ENCODE measurements around the gene DNASE1L3. TPM values are rescaled to one million over a fixed set of nuclear protein-coding genes. Genes with fewer than 3 reads are reported as not detected.

The DNASE1L3 gene
- total and polyA plus RNA-seq, 3 experiments from 2014 or later: not detected

DNA sequence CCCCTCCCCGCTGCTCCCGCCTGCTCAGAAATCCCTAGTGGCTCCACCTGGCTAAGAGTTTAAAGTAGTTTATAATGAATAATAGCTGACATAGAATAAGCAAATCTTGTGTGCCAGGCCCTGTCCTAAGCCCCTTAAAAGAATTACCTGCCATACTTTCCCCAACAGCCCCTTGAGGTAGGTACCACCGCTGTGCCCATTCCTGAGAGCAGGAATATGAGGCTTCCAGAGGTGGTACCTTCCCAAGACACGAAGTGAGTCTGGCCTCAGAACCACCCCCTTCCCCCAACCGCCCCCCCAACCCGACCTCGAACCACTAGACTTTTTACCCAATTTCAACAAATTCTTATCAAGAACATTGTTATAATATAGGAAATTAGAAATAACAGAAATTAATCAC, 28.1 kb upstream of the DNASE1L3 start:
- H3K4me3 Mint-ChIP-seq: peak overlapping the region; percentile 82 to 94 (median 92)
- peak overlapping the region in 3 of 8 donors; percentile 43 to 87 (median 83) for H3K27ac Mint-ChIP-seq
- peaks cover 0 to 6% (median 4%) of the 10 kb centered on the region in 3 donors for H3K36me3 Mint-ChIP-seq
- no peaks in the 10 kb centered on the region for H3K9me3 Mint-ChIP-seq
- Histone ChIP-seq H3K27ac (ENCODE audit: low read depth, low read length) (no peak overlapping the region), H3K36me3 (ENCODE audit: insufficient read depth, low read length) (no peaks in the 10 kb centered on the region), H3K9me3 (ENCODE audit: low read length) (no peaks in the 10 kb centered on the region), H3K4me3 (ENCODE audit: low read length) (peak overlapping the region; percentile 89), H3K27me3 (ENCODE audit: insufficient read depth, low read length, poor library complexity, severe bottlenecking) (no peaks in the 10 kb centered on the region), H3K4me1 (ENCODE audit: insufficient read depth, low read length) (peaks cover 13% of the 10 kb centered on the region)
- DNase-seq: no peak
- ChIA-PET CTCF (interaction anchor here (0.9 to 2.0 kb wide), 4 partner anchors 16 to 253 kb away, joined by 3 to 6 read pairs (median 3); partner anchors contain the start of genes HTD2, KCTD6 and RPP14), POLR2A (interaction anchor here (0.7 kb wide), 1 partner anchor 67 kb away, joined by 4 read pairs; no protein-coding TSS in a partner anchor)
- H3K27me3 Mint-ChIP-seq: peaks cover 1 to 3% of the 10 kb centered on the region in 2 donors
- H3K4me1 Mint-ChIP-seq: peaks cover 13 to 22% (median 15%) of the 10 kb centered on the region in 3 donors

- peak overlapping the region; percentile 89 for H3K4me3 ChIP-seq (ENCODE audit: low read length)
- no peaks in the 10 kb centered on the region for H3K9me3 ChIP-seq (ENCODE audit: low read length)
- ChIA-PET CTCF (interaction anchor here (0.9 to 2.0 kb wide), 4 partner anchors 67 to 254 kb away, joined by 3 to 6 read pairs (median 4); partner anchors contain the start of genes HTD2, KCTD6 and RPP14), POLR2A (no interaction called here)
- H3K4me3 Mint-ChIP-seq: peak overlapping the region; percentile 82 to 94 (median 92)
- peaks cover 13% of the 10 kb centered on the region for H3K4me1 ChIP-seq (ENCODE audit: insufficient read depth, low read length)
- peak overlapping the region; percentile 34 to 84 (median 64) for H3K27ac Mint-ChIP-seq
- H3K27me3 Mint-ChIP-seq: peaks cover 3 to 6% of the 10 kb centered on the region in 2 donors
- no peaks in the 10 kb centered on the region for H3K9me3 Mint-ChIP-seq
- H3K36me3 ChIP-seq (ENCODE audit: insufficient read depth, low read length): no peaks in the 10 kb centered on the region
- H3K4me1 Mint-ChIP-seq: peaks cover 13 to 22% (median 15%) of the 10 kb centered on the region in 3 donors
- DNase-seq: peak in 4 of 5 donors; percentile 14 to 77 (median 22)
- peaks cover 0 to 6% (median 1%) of the 10 kb centered on the region in 3 donors for H3K36me3 Mint-ChIP-seq
- H3K27me3 ChIP-seq (ENCODE audit: insufficient read depth, low read length, poor library complexity, severe bottlenecking): no peaks in the 10 kb centered on the region
- peak overlapping the region; percentile 43 for H3K27ac ChIP-seq (ENCODE audit: low read depth, low read length)
Measured at GRCh38 chr3:58237941-58238681, 27.3 kb upstream of the DNASE1L3 start.

DNA sequence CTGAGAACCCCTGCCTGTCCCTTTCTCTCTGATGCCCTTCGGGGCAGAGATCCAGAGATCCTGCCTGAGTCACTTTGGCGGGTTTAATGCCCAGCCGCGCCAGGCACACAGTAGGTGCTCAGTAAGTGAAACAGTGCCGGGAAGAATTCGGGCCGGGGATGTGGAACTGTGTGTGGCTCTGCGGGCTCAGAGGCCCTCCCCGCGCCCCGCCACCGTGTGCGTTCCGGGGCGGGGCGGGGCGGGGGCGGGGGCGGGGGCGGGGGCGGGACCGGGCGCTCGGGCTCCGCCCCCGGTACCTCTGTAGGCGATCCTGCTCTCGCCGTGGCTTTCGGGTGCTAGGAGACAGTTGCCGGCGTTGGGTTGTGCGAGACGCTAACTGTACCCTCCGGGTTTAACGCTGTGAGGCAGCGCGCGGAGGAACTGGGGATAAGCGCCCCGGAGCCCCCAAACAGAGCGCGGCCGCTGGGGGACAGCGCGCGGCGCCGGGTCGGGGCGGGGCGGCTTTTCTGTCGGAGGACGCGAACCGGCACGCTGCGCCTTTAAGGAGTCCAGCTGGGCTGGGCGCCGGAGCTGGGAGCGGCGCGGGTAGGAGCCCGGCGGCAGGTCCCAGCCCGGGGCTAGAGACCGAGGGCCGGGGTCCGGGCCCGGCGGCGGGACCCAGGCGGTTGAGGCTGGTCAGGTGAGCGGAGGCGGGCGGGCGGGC, 26.6 kb upstream of the DNASE1L3 start, which contains the start of gene ABHD6:
TSS of gene ABHD6 (plus strand) at position 555 of the 703 bp plus-strand sequence. CDS start 18,795 bp downstream, outside the sequence.
- Mint-ChIP-seq H3K4me1 (peaks cover 13 to 22% (median 15%) of the 10 kb centered on the region in 3 donors), H3K27ac (peak within 1 kb of the TSS; percentile 52 to 97 (median 86)), H3K36me3 (peaks cover 0 to 6% (median 0%) of the 10 kb centered on the region in 3 donors), H3K27me3 (peaks cover 3 to 11% of the 10 kb centered on the region in 2 donors), H3K9me3 (no peaks in the 10 kb centered on the region), H3K4me3 (peak within 1 kb of the TSS; percentile 82 to 94 (median 93))
- POLR2A ChIA-PET: no interaction called here
- Histone ChIP-seq H3K9me3 (ENCODE audit: low read length) (no peaks in the 10 kb centered on the region), H3K27ac (ENCODE audit: low read depth, low read length) (peak within 1 kb of the TSS; percentile 44), H3K36me3 (ENCODE audit: insufficient read depth, low read length) (no peaks in the 10 kb centered on the region), H3K4me3 (ENCODE audit: low read length) (peak within 1 kb of the TSS; percentile 89), H3K4me1 (ENCODE audit: insufficient read depth, low read length) (peaks cover 13% of the 10 kb centered on the region), H3K27me3 (ENCODE audit: insufficient read depth, low read length, poor library complexity, severe bottlenecking) (no peaks in the 10 kb centered on the region)
- peak; percentile 73 to 89 (median 85) for DNase-seq
- CTCF ChIA-PET: interaction anchor here (1.5 to 2.0 kb wide), 3 partner anchors 68 to 178 kb away, joined by 3 to 6 read pairs (median 4); partner anchors contain the start of genes HTD2 and RPP14

GRCh38 chr3:58236527-58237237, 25.9 kb upstream of the DNASE1L3 start:
- no peaks in the 10 kb centered on the region for H3K27me3 ChIP-seq (ENCODE audit: insufficient read depth, low read length, poor library complexity, severe bottlenecking)
- no peaks in the 10 kb centered on the region for H3K36me3 ChIP-seq (ENCODE audit: insufficient read depth, low read length)
- Mint-ChIP-seq H3K27ac (peak overlapping the region; percentile 26 to 97 (median 86)), H3K4me3 (peak overlapping the region; percentile 82 to 93 (median 91)), H3K9me3 (no peaks in the 10 kb centered on the region), H3K36me3 (peaks cover 0 to 6% (median 0%) of the 10 kb centered on the region in 3 donors), H3K27me3 (peaks cover 5 to 15% of the 10 kb centered on the region in 2 donors), H3K4me1 (peaks cover 13 to 17% (median 15%) of the 10 kb centered on the region in 3 donors)
- H3K4me3 ChIP-seq (ENCODE audit: low read length): peak overlapping the region; percentile 89
- no peak for DNase-seq
- ChIA-PET POLR2A (interaction anchor here (0.6 kb wide), 1 partner anchor 180 kb away, joined by 3 read pairs; no protein-coding TSS in a partner anchor), CTCF (interaction anchor here (1.5 kb wide), 1 partner anchor 178 kb away, joined by 4 read pairs; no protein-coding TSS in a partner anchor)
- H3K27ac ChIP-seq (ENCODE audit: low read depth, low read length): peak overlapping the region; percentile 44
- H3K9me3 ChIP-seq (ENCODE audit: low read length): no peaks in the 10 kb centered on the region
- peaks cover 13% of the 10 kb centered on the region for H3K4me1 ChIP-seq (ENCODE audit: insufficient read depth, low read length)

DNA sequence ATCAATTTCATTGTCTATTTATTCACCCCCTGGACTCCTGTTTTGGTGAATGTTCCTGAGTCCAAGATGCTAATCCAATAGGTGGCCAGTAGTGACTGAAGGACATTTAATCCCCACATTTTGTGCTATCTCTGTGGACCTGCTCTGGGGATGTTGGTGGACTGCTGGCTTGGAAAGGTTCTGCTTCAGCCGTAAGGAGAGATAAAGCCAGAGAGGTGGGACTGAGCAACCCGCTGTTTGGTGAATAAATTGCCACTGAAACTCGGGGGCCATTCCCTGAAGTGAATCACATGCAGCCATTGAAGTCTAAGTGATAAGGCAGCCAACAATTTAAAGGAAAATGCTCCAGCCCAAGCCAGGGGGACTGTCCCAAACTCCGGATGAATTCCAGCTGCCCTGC, 25.2 kb upstream of the DNASE1L3 start:
- Histone ChIP-seq H3K27ac (ENCODE audit: low read depth, low read length) (no peak overlapping the region), H3K9me3 (ENCODE audit: low read length) (no peaks in the 10 kb centered on the region), H3K4me3 (ENCODE audit: low read length) (no peak overlapping the region), H3K36me3 (ENCODE audit: insufficient read depth, low read length) (no peaks in the 10 kb centered on the region), H3K27me3 (ENCODE audit: insufficient read depth, low read length, poor library complexity, severe bottlenecking) (no peaks in the 10 kb centered on the region), H3K4me1 (ENCODE audit: insufficient read depth, low read length) (peaks cover 13% of the 10 kb centered on the region)
- no peak for DNase-seq
- Mint-ChIP-seq H3K27me3 (peaks cover 7 to 22% of the 10 kb centered on the region in 2 donors), H3K9me3 (no peaks in the 10 kb centered on the region), H3K27ac (peak overlapping the region in 3 of 8 donors; percentile 15 to 52 (median 33)), H3K36me3 (peaks cover 0 to 6% (median 0%) of the 10 kb centered on the region in 3 donors), H3K4me1 (peaks cover 10 to 15% (median 13%) of the 10 kb centered on the region in 3 donors), H3K4me3 (peak overlapping the region; percentile 42 to 93 (median 89))
- ChIA-PET POLR2A (interaction anchor here (0.6 kb wide), 1 partner anchor 181 kb away, joined by 3 read pairs; no protein-coding TSS in a partner anchor), CTCF (no interaction called here)

- H3K4me3 ChIP-seq (ENCODE audit: low read length): no peak overlapping the region
- H3K27me3 ChIP-seq (ENCODE audit: insufficient read depth, low read length, poor library complexity, severe bottlenecking): no peaks in the 10 kb centered on the region
- POLR2A ChIA-PET: no interaction called here
- Mint-ChIP-seq H3K4me3 (peak overlapping the region in 1 of 7 donors; percentile 41), H3K27me3 (peaks cover 13 to 32% of the 10 kb centered on the region in 2 donors), H3K27ac (no peak overlapping the region), H3K9me3 (no peaks in the 10 kb centered on the region), H3K36me3 (peaks cover 0 to 6% (median 0%) of the 10 kb centered on the region in 3 donors), H3K4me1 (peaks cover 10 to 15% (median 13%) of the 10 kb centered on the region in 3 donors)
- H3K27ac ChIP-seq (ENCODE audit: low read depth, low read length): no peak overlapping the region
- CTCF ChIA-PET: interaction anchor here (0.9 to 3.0 kb wide), 2 partner anchors 47 to 71 kb away, joined by 3 to 9 read pairs; partner anchors contain the start of genes HTD2 and RPP14
- peaks cover 13% of the 10 kb centered on the region for H3K4me1 ChIP-seq (ENCODE audit: insufficient read depth, low read length)
- no peaks in the 10 kb centered on the region for H3K9me3 ChIP-seq (ENCODE audit: low read length)
- DNase-seq: no peak
- H3K36me3 ChIP-seq (ENCODE audit: insufficient read depth, low read length): no peaks in the 10 kb centered on the region
Measured at GRCh38 chr3:58234516-58234931, 23.8 kb upstream of the DNASE1L3 start.

DNA sequence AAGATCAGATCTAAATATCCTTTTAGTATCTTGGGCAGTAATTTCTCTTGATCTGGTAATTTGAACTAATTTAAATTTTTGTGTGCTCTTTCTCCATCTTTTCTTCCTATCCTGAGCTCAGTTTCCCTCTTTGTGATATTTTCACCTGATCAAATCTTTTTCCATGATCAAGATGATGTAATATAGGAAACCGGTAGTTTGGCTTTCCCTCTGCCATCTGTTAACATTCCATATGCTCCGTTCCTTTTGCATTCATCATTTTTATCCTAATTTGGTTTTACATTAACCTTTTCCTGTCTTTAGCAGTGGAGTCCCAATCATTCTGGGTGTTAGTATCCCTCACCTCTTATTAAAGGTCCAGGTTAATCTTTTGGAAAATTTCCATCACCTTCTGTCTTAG, 20.9 kb upstream of the DNASE1L3 start:
- no peak overlapping the region for H3K27ac Mint-ChIP-seq
- no peak for DNase-seq
- H3K27me3 Mint-ChIP-seq: peaks cover 14 to 49% of the 10 kb centered on the region in 2 donors
- H3K4me3 ChIP-seq (ENCODE audit: low read length): no peak overlapping the region
- H3K27me3 ChIP-seq (ENCODE audit: insufficient read depth, low read length, poor library complexity, severe bottlenecking): no peaks in the 10 kb centered on the region
- peaks cover 3% of the 10 kb centered on the region for H3K4me1 ChIP-seq (ENCODE audit: insufficient read depth, low read length)
- no peaks in the 10 kb centered on the region for H3K36me3 Mint-ChIP-seq
- H3K4me3 Mint-ChIP-seq: no peak overlapping the region
- no peaks in the 10 kb centered on the region for H3K9me3 ChIP-seq (ENCODE audit: low read length)
- H3K27ac ChIP-seq (ENCODE audit: low read depth, low read length): no peak overlapping the region
- no peaks in the 10 kb centered on the region for H3K9me3 Mint-ChIP-seq
- ChIA-PET POLR2A (no interaction called here), CTCF (interaction anchor here (3.9 kb wide), 1 partner anchor 14 kb away, joined by 13 read pairs; no protein-coding TSS in a partner anchor)
- peaks cover 0 to 4% (median 4%) of the 10 kb centered on the region in 3 donors for H3K4me1 Mint-ChIP-seq
- H3K36me3 ChIP-seq (ENCODE audit: insufficient read depth, low read length): no peaks in the 10 kb centered on the region

Data from CD8-positive, alpha-beta memory T cell (primary cell).